B cell (primary cell): Measurements from ENCODE around the gene SERTAD4. TPM values are rescaled to one million over a fixed set of nuclear protein-coding genes. Genes with fewer than 3 reads are reported as not detected.

Experiments
- ATAC-seq: fragments of 200-7000 bp; cut with Tn5 transposase; one replicate; pipeline ENCODE4 v1.10.0; 2021; ENCODE audit warnings: low read depth, mild to moderate bottlenecking, moderate number of reproducible peaks, moderate library complexity
- CTCF ChIA-PET: fragments of 350-600 bp; sonication (Branson Sonifier 250); formaldehyde crosslinking; loops from one replicate; lab custom pipeline; 2021; ENCODE audit warnings: antibody characterized with exemption, inconsistent platforms; lab: Charles Lee
- POLR2A ChIA-PET: fragments of 350-600 bp; sonication (Branson Sonifier 250); formaldehyde crosslinking; loops from one replicate; lab custom pipeline; 2021; ENCODE audit warnings: antibody characterized with exemption; lab: Charles Lee
- DNase-seq: peaks from one replicate; pipeline ENCODE4 v3.0.0; 2013
- H2AFZ ChIP-seq: 2 replicates; pipeline ENCODE4 v1.6.1; 2012; ENCODE audit warnings: mild to moderate bottlenecking, low read depth, low read length; ENCODE audit not compliant: insufficient read depth, poor library complexity, severe bottlenecking
- H3K27ac ChIP-seq, 2 donors: 1 replicate in 1 of 2; 2 replicates in 1 of 2; pipeline ENCODE4 v1.5.1; 2012 to 2013; ENCODE audit warnings: low read length in 2 of 2, mild to moderate bottlenecking in 2 of 2, moderate library complexity in 1 of 2
- H3K27me3 ChIP-seq, 4 experiments: fragments of 200-600 bp in 1 of 4; sonication (generic) in 1 of 4; replicated peaks in 1 of 4; 1 replicate in 2 of 4; 2 replicates in 2 of 4; pipeline versions ENCODE4 v1.6.1 to v1.7.0; 2013 to 2016; ENCODE audit warnings: low read length in 3 of 4, mild to moderate bottlenecking in 2 of 4, mixed read lengths in 1 of 4, moderate library complexity in 1 of 4; ENCODE audit not compliant: insufficient read depth in 4 of 4, control insufficient read depth in 3 of 4; ENCODE audit errors: control extremely low read depth in 1 of 4
- H3K36me3 ChIP-seq, 2 experiments: replicated peaks in 1 of 2; 1 replicate in 1 of 2; 2 replicates in 1 of 2; pipeline versions ENCODE4 v1.6.1 to v1.7.1; 2013; ENCODE audit warnings: low read length in 1 of 2; ENCODE audit not compliant: insufficient read depth in 2 of 2, control insufficient read depth in 1 of 2; ENCODE audit errors: control extremely low read depth in 1 of 2, extremely low read depth in 1 of 2
- H3K4me1 ChIP-seq, 2 donors: fragments of 200-600 bp in 1 of 2; sonication (generic) in 1 of 2; 1 replicate in 1 of 2; 2 replicates in 1 of 2; pipeline versions ENCODE4 v1.5.1 to v1.6.1; 2013 to 2017; ENCODE audit warnings: low read length in 2 of 2; ENCODE audit not compliant: control insufficient read depth in 2 of 2, insufficient read depth in 2 of 2
- H3K4me2 ChIP-seq: replicated peaks from 2 replicates; pipeline ENCODE3; 2012; ENCODE audit warnings: mild to moderate bottlenecking, low read depth, low read length; ENCODE audit not compliant: poor library complexity, severe bottlenecking
- H3K4me3 ChIP-seq, 5 experiments: fragments of 200-600 bp in 1 of 5; sonication (generic) in 1 of 5; 1 replicate in 3 of 5; 2 replicates in 2 of 5; pipeline versions ENCODE4 v1.5.1 to v1.7.0; 2011 to 2016; ENCODE audit warnings: low read length in 4 of 5, mild to moderate bottlenecking in 4 of 5, low read depth in 2 of 5, control low read depth in 1 of 5, moderate library complexity in 1 of 5; ENCODE audit not compliant: insufficient read depth in 1 of 5; ENCODE audit errors: control extremely low read depth in 1 of 5, extremely low read depth in 1 of 5
- H3K79me2 ChIP-seq: fragments of 200-600 bp; sonication (generic); one replicate; pipeline ENCODE4 v1.6.0; 2016; ENCODE audit warnings: low read length; ENCODE audit not compliant: control insufficient read depth, insufficient read depth
- H3K9ac ChIP-seq: fragments of 200-600 bp; sonication (generic); 2 replicates; pipeline ENCODE4 v1.6.1; 2017; ENCODE audit warnings: mild to moderate bottlenecking, low read length, moderate library complexity
- H3K9me3 ChIP-seq, 3 donors: one replicate each; pipeline versions ENCODE4 v1.6.1 to v1.7.1; 2013; ENCODE audit warnings: low read length in 2 of 3; ENCODE audit not compliant: control insufficient read depth in 2 of 3, insufficient read depth in 1 of 3; ENCODE audit errors: control extremely low read depth in 1 of 3
- H4K20me1 ChIP-seq: 2 replicates; pipeline ENCODE4 v1.6.0; 2012; ENCODE audit warnings: mild to moderate bottlenecking, low read length; ENCODE audit not compliant: insufficient read depth, control insufficient read depth, poor library complexity, severe bottlenecking
- H3K27ac Mint-ChIP-seq: one replicate; pipeline ENCODE4 v1.8.0; 2021; ENCODE audit warnings: mixed read lengths
- H3K27me3 Mint-ChIP-seq: one replicate; pipeline ENCODE4 v1.8.0; 2021; ENCODE audit warnings: mixed read lengths
- H3K4me1 Mint-ChIP-seq: one replicate; pipeline ENCODE4 v1.8.0; 2021; ENCODE audit warnings: mixed read lengths
- H3K4me3 Mint-ChIP-seq: one replicate; pipeline ENCODE4 v1.8.0; 2021; ENCODE audit warnings: mixed read lengths
- H3K9me3 Mint-ChIP-seq: one replicate; pipeline ENCODE4 v1.8.0; 2022; ENCODE audit warnings: mixed read lengths; ENCODE audit not compliant: insufficient read depth
- EZH2 ChIP-seq: IDR thresholded peaks from 2 replicates; pipeline ENCODE4 v1.6.1; 2012; ENCODE audit warnings: borderline replicate concordance, low read depth, mild to moderate bottlenecking, moderate library complexity, low read length; ENCODE audit not compliant: insufficient read depth, poor library complexity, severe bottlenecking
- WGBS: methylation state at CpG from one replicate; pipeline ENCODE4 v1.1.5; 2013; ENCODE audit warnings: missing lambda C conversion rate; ENCODE audit not compliant: insufficient coverage; 5-methylcytosine and 5-hydroxymethylcytosine counted together
- intact Hi-C: fragments of 100-400 bp; cut with micrococcal nuclease; formaldehyde crosslinking; loops from one replicate; pipeline ENCODE4 v1.10.0; 2022
- polyA plus RNA-seq: library from polyadenylated mRNA; depleted of rRNA; stranded (reverse); fragments of >200 nt; gene quantifications from 2 replicates; pipeline ENCODE4 v1.2.3, GENCODE V29; 2012
- total RNA-seq, 2 donors: library from RNA; stranded (reverse); fragments of 120-200 nt in 1 of 2; gene quantifications; 1 replicate in 1 of 2; 2 replicates in 1 of 2; pipeline versions ENCODE4 v1.2.3 to v1.2.4, GENCODE V29; 2013 to 2022
- TF ChIP-seq, protein P1 (sequence below): fragments of 200-600 bp; IDR thresholded peaks from one replicate; pipeline ENCODE4 v1.8.0; 2022; ENCODE audit warnings: antibody characterized with exemption, mild to moderate bottlenecking

Gene SERTAD4
- total and polyA plus RNA-seq, 2 donors (not counting 1 experiment from before 2014, with no cell fraction given) = not detected

DNA sequence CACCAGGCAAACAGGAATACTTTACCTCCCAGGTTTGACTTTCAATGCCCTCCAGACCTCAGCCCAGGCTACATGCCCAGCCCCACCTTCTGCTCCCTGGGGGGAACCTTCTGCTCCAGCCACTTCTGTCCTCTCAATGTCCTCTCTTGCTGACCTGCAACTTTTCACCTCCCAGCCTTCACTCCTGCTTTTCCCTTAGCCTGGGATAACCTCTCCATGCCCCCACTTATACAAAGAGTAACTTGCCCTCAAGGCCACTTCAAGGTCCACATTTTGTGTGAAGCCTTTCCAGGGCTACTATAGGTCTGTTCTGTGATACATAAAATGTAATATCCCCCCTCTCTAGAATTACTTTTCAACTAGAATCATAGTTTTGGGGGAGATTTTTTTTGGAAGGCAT is 21.7 kb downstream of the SERTAD4 start:
- Histone ChIP-seq H3K9ac (no peak overlapping the region), H3K4me1 (peaks cover 19 to 21% of the 10 kb centered on the region in 2 donors), H2AFZ (no peak overlapping the region), H3K9me3 (peaks cover 0 to 6% (median 0%) of the 10 kb centered on the region in 3 donors), H4K20me1 (no peaks in the 10 kb centered on the region), H3K4me3 (no peak overlapping the region), H3K79me2 (no peaks in the 10 kb centered on the region), H3K27me3 (peaks cover 0 to 50% (median 13%) of the 10 kb centered on the region in 4 experiments), H3K27ac (no peak overlapping the region), H3K36me3 (no peaks in the 10 kb centered on the region), H3K4me2 (no peak overlapping the region)
- ChIA-PET CTCF (no interaction called here), POLR2A (no interaction called here)
- Mint-ChIP-seq H3K4me1 (peaks cover 18% of the 10 kb centered on the region), H3K27me3 (peaks cover 41% of the 10 kb centered on the region), H3K4me3 (no peak overlapping the region), H3K27ac (no peak overlapping the region), H3K9me3 (no peaks in the 10 kb centered on the region)
- intact Hi-C loops = no loop called here
- ATAC-seq (no peak), DNase-seq (no peak)
- TF ChIP-seq EZH2 = no peak
- TF ChIP-seq, protein P1, sequence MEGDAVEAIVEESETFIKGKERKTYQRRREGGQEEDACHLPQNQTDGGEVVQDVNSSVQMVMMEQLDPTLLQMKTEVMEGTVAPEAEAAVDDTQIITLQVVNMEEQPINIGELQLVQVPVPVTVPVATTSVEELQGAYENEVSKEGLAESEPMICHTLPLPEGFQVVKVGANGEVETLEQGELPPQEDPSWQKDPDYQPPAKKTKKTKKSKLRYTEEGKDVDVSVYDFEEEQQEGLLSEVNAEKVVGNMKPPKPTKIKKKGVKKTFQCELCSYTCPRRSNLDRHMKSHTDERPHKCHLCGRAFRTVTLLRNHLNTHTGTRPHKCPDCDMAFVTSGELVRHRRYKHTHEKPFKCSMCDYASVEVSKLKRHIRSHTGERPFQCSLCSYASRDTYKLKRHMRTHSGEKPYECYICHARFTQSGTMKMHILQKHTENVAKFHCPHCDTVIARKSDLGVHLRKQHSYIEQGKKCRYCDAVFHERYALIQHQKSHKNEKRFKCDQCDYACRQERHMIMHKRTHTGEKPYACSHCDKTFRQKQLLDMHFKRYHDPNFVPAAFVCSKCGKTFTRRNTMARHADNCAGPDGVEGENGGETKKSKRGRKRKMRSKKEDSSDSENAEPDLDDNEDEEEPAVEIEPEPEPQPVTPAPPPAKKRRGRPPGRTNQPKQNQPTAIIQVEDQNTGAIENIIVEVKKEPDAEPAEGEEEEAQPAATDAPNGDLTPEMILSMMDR = no peak

DNA sequence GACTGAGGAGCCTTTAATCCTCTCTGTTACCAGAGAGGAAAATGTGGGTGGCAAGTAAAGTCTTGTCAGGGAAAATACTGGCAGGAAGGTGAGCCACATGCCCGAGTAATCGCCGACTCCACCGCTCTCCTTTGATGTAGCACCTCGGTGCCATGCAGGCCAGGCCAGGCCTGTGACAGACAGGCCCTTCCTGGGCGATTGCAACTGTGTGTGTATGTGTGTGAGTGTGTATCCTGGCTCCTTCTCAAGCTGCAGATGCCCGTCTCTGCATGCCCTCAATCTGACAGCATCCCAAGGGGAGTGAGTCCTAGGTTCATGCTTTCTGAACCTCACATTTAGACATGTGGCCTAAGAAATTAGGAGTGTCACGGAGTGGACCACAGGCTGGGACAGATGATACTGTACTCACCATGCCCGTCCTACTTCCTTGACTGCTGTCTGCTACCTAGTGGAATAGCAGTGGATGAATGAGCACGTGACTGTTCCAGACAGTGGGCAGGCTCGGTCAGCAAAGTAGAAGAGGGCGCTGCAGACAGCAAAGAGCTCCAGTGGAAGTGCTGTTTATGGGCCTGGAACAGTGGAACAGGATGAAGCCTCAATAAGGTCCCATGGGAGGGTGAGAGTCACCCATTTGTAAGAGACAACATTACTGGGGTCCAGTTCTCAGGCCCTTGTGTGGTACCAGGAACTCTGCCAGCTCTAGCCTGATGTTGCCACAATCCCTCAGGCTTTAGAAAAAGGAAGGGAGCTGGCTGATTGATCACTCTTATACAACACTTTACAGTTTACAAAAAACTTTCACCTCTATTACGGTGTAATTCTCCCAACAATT is 25.3 kb downstream of the SERTAD4 start:
- ChIA-PET CTCF (no interaction called here), POLR2A (no interaction called here)
- Histone ChIP-seq H3K36me3 (no peaks in the 10 kb centered on the region), H3K4me3 (no peak overlapping the region), H3K9me3 (no peaks in the 10 kb centered on the region), H3K27ac (no peak overlapping the region), H3K27me3 (peaks cover 0 to 33% (median 7%) of the 10 kb centered on the region in 4 experiments), H4K20me1 (no peaks in the 10 kb centered on the region), H3K4me1 (peaks cover 0 to 2% of the 10 kb centered on the region in 2 donors), H2AFZ (no peak overlapping the region), H3K9ac (no peak overlapping the region), H3K4me2 (no peak overlapping the region), H3K79me2 (no peaks in the 10 kb centered on the region)
- Mint-ChIP-seq H3K4me1 (no peaks in the 10 kb centered on the region), H3K27ac (no peak overlapping the region), H3K27me3 (peaks cover 32% of the 10 kb centered on the region), H3K9me3 (no peaks in the 10 kb centered on the region), H3K4me3 (no peak overlapping the region)
- no peak for TF ChIP-seq EZH2
- TF ChIP-seq, protein P1 = no peak
- intact Hi-C loops = no loop called here
- 87% methylated on average over 12 of the region's 13 CpGs for WGBS
- DNase-seq (no peak), ATAC-seq (no peak)
